A673 (cell line): ENCODE data around the gene CLRN2.

Experiments used
- EZH2 ChIP-seq: fragments of 200-600 bp; sonication (generic); IDR thresholded peaks from 2 replicates; pipeline ENCODE4 v1.6.1; 2017; ENCODE audit warnings: borderline replicate concordance, low read depth, mild to moderate bottlenecking, mixed read lengths, antibody characterized with exemption, low read length; ENCODE audit not compliant: poor library complexity, severe bottlenecking
- TF ChIP-seq, protein P1 (sequence below): fragments of 300-800, 200-600 bp; sonication (generic); conservative IDR thresholded peaks from 2 replicates; pipeline ENCODE4 v1.5.1; 2017; ENCODE audit warnings: low read depth, mild to moderate bottlenecking, antibody characterized with exemption, low read length, moderate library complexity, mixed read lengths

DNA sequence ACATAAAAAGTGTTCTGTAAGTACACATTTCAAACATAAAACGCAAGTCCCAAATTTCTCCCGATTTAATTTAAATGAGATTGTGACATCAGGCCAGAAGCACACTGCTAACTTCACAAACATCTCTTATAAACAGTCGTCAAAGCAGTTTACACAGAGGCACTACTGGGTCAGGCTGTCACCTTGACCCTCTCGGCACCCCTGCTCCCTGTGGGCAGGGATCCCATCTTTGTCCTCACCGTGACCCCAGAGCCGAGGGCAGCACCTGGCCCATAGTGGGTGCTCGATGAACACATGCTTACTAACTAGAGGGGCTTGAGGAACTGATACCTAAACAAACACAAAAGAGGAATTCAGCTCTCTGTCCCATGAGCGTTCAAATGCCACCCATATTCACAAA is 25.2 kb upstream of the CLRN2 start:
- TF ChIP-seq, protein P1, sequence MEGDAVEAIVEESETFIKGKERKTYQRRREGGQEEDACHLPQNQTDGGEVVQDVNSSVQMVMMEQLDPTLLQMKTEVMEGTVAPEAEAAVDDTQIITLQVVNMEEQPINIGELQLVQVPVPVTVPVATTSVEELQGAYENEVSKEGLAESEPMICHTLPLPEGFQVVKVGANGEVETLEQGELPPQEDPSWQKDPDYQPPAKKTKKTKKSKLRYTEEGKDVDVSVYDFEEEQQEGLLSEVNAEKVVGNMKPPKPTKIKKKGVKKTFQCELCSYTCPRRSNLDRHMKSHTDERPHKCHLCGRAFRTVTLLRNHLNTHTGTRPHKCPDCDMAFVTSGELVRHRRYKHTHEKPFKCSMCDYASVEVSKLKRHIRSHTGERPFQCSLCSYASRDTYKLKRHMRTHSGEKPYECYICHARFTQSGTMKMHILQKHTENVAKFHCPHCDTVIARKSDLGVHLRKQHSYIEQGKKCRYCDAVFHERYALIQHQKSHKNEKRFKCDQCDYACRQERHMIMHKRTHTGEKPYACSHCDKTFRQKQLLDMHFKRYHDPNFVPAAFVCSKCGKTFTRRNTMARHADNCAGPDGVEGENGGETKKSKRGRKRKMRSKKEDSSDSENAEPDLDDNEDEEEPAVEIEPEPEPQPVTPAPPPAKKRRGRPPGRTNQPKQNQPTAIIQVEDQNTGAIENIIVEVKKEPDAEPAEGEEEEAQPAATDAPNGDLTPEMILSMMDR: no peak
- TF ChIP-seq EZH2: no peak
